Choroid plexus epithelial cell (primary cell): Measurements from ENCODE around the gene BMF.
"Not testable (repeated sequence)": the region's sequence is repeated elsewhere in the genome, so short reads cannot be mapped to it uniquely, and the experiment has no call there.

ENCODE experiments used
- DNase-seq: peaks from one replicate; pipeline ENCODE4 v3.0.0-alpha.2; 2010; ENCODE audit warnings: low read depth
- H3K4me3 ChIP-seq: 2 replicates; pipeline ENCODE4 v1.5.1; 2011; ENCODE audit warnings: low read depth, mild to moderate bottlenecking, control low read depth, low read length, moderate library complexity
- CTCF ChIP-seq: conservative IDR thresholded peaks from 2 replicates; pipeline ENCODE4 v1.5.1; 2011; ENCODE audit warnings: low read depth, mild to moderate bottlenecking, control low read depth, inconsistent platforms, low read length, moderate library complexity

Gene BMF

GRCh38 chr15:40134885-40135284 lies 26.2 kb upstream of the BMF start:
- no peak for DNase-seq
- no peak overlapping the region for H3K4me3 ChIP-seq
- no peak for TF ChIP-seq CTCF

GRCh38 chr15:40133544-40133943 lies 24.9 kb upstream of the BMF start:
- no peak for TF ChIP-seq CTCF
- no peak overlapping the region for H3K4me3 ChIP-seq
- no peak for DNase-seq

- no peak for DNase-seq
- no peak for TF ChIP-seq CTCF
These were observed 22.3 kb upstream of the BMF start for GRCh38 chr15:40130799-40131502.

GRCh38 chr15:40130118-40130517 lies 21.4 kb upstream of the BMF start:
- no peak for TF ChIP-seq CTCF
- H3K4me3 ChIP-seq: no peak overlapping the region
- no peak for DNase-seq

More at GRCh38 chr15:40130799-40131502, 22.3 kb upstream of the BMF start:
- H3K4me3 ChIP-seq: no peak overlapping the region

- no peak for TF ChIP-seq CTCF
- no peak overlapping the region for H3K4me3 ChIP-seq
- no peak for DNase-seq
These were observed 20.3 kb upstream of the BMF start for GRCh38 chr15:40128766-40129660.

GRCh38 chr15:40125950-40126349 lies 17.3 kb upstream of the BMF start:
- TF ChIP-seq CTCF: no peak

GRCh38 chr15:40124807-40125285 lies 16.2 kb upstream of the BMF start:
- H3K4me3 ChIP-seq, DNase-seq: not testable (repeated sequence)

More at GRCh38 chr15:40125950-40126349, 17.3 kb upstream of the BMF start:
- no peak overlapping the region for H3K4me3 ChIP-seq
- no peak for DNase-seq

- not testable (repeated sequence) for DNase-seq, H3K4me3 ChIP-seq
These were observed 15.7 kb upstream of the BMF start for GRCh38 chr15:40124333-40124732.

- DNase-seq, H3K4me3 ChIP-seq: not testable (repeated sequence)
These were observed 15.2 kb upstream of the BMF start for GRCh38 chr15:40123863-40124262.

- not testable (repeated sequence) for H3K4me3 ChIP-seq, DNase-seq
These were observed 14.3 kb upstream of the BMF start for GRCh38 chr15:40122989-40123388.
